Smooth muscle cell (in vitro differentiated cells): Measurements from ENCODE around the gene COL25A1. TPM values are rescaled to one million over a fixed set of nuclear protein-coding genes. Genes with fewer than 3 reads are reported as not detected.
"Not testable (repeated sequence)": the region's sequence is repeated elsewhere in the genome, so short reads cannot be mapped to it uniquely, and the experiment has no call there.

Source experiments
- DNase-seq: peaks from one replicate; lab custom pipeline; 2025; ENCODE audit not compliant: unreplicated experiment; lab: John Stamatoyannopoulos, UW
- H2AFZ ChIP-seq: fragments of 200-600 bp; sonication (generic); 2 replicates; pipeline ENCODE4 v1.6.0; 2016; ENCODE audit warnings: antibody characterized with exemption, low read depth, mild to moderate bottlenecking
- H3F3A ChIP-seq: fragments of 200-600 bp; sonication (generic); 2 replicates; pipeline ENCODE4 v1.6.0; 2017; ENCODE audit warnings: antibody characterized with exemption, low read depth
- H3K27ac ChIP-seq: fragments of 200-600 bp; sonication (generic); 2 replicates; pipeline ENCODE4 v1.5.1; 2016; ENCODE audit warnings: low read depth, mild to moderate bottlenecking
- H3K27me3 ChIP-seq: fragments of 200-600 bp; sonication (generic); 2 replicates; pipeline ENCODE4 v1.6.1; 2016; ENCODE audit warnings: low read depth, mild to moderate bottlenecking
- H3K36me3 ChIP-seq: fragments of 200-600 bp; sonication (generic); 2 replicates; pipeline ENCODE4 v1.5.1; 2016; ENCODE audit warnings: low read depth
- H3K4me1 ChIP-seq: fragments of 200-600 bp; sonication (generic); 2 replicates; pipeline ENCODE4 v1.5.1; 2016; ENCODE audit warnings: low read depth
- H3K4me2 ChIP-seq: fragments of 200-600 bp; sonication (generic); 2 replicates; pipeline ENCODE4 v1.6.0; 2016; ENCODE audit warnings: mild to moderate bottlenecking
- H3K4me3 ChIP-seq: fragments of 200-600 bp; sonication (generic); 2 replicates; pipeline ENCODE4 v1.5.1; 2016; ENCODE audit warnings: mild to moderate bottlenecking
- H3K79me2 ChIP-seq: fragments of 200-600 bp; sonication (generic); 2 replicates; pipeline ENCODE4 v1.6.0; 2016; ENCODE audit warnings: low read depth, mild to moderate bottlenecking
- H3K9ac ChIP-seq: fragments of 200-600 bp; sonication (generic); 2 replicates; pipeline ENCODE4 v1.6.0; 2016; ENCODE audit warnings: low read depth
- H3K9me3 ChIP-seq: fragments of 200-600 bp; sonication (generic); replicated peaks from 2 replicates; pipeline ENCODE4 v1.5.1; 2016; ENCODE audit warnings: low read depth
- H4K20me1 ChIP-seq: fragments of 200-600 bp; sonication (generic); 2 replicates; pipeline ENCODE4 v1.6.0; 2016; ENCODE audit warnings: low read depth
- WGBS: methylation state at CpG from one replicate; pipeline ENCODE4 v1.1.7; 2016; ENCODE audit warnings: low lambda C conversion rate; 5-methylcytosine and 5-hydroxymethylcytosine counted together
- polyA plus RNA-seq: library from polyadenylated mRNA; unstranded; fragments of >200 nt; fragmentation: Nextera tagmentation; extraction: Ambion mirVana; gene quantifications from 2 replicates; pipeline ENCODE4 v1.2.1, GENCODE V29; 2016
- total RNA-seq: library from RNA; depleted of rRNA; stranded (reverse); fragments of >200 nt; gene quantifications from 2 replicates; pipeline ENCODE4 v1.2.3, GENCODE V29; 2014
- TF ChIP-seq, protein P1 (sequence below): fragments of 200-600 bp; sonication (generic); IDR thresholded peaks from 2 replicates; pipeline ENCODE4 v1.5.1; 2017; ENCODE audit warnings: borderline replicate concordance, mild to moderate bottlenecking, antibody characterized with exemption; ENCODE audit not compliant: insufficient read depth, poor library complexity, severe bottlenecking

The COL25A1 gene
- total and polyA plus RNA-seq, 2 experiments from 2014 or later = 2.9 to 4.7 TPM

DNA sequence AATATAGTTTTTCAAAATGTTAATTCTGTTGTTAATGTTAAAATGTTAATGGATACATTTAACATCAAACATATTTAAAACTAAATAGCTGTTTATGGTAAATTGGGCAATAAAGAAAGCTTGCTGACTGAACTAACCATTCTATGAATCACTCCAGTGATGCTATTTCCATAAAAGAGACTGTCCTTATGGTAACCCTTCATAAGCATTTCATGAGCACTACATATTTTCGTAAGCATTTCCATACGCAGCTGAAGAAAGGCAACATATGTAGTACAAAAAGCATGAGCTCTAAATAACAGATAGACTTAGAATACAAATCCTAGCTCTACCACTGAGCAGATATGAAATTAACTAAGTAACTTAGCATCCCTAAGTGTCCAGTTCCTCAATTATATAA lies 188.9 kb downstream of the COL25A1 start:
- Histone ChIP-seq H3F3A (no peaks in the 10 kb centered on the region), H3K36me3 (no peaks in the 10 kb centered on the region), H3K9ac (no peak overlapping the region), H2AFZ (no peak overlapping the region), H3K9me3 (no peaks in the 10 kb centered on the region), H3K4me1 (no peaks in the 10 kb centered on the region), H3K27ac (peak overlapping the region; percentile 53), H3K27me3 (no peaks in the 10 kb centered on the region), H3K79me2 (no peaks in the 10 kb centered on the region), H4K20me1 (no peaks in the 10 kb centered on the region), H3K4me2 (peak overlapping the region; percentile 65), H3K4me3 (no peak overlapping the region)
- TF ChIP-seq, protein P1, sequence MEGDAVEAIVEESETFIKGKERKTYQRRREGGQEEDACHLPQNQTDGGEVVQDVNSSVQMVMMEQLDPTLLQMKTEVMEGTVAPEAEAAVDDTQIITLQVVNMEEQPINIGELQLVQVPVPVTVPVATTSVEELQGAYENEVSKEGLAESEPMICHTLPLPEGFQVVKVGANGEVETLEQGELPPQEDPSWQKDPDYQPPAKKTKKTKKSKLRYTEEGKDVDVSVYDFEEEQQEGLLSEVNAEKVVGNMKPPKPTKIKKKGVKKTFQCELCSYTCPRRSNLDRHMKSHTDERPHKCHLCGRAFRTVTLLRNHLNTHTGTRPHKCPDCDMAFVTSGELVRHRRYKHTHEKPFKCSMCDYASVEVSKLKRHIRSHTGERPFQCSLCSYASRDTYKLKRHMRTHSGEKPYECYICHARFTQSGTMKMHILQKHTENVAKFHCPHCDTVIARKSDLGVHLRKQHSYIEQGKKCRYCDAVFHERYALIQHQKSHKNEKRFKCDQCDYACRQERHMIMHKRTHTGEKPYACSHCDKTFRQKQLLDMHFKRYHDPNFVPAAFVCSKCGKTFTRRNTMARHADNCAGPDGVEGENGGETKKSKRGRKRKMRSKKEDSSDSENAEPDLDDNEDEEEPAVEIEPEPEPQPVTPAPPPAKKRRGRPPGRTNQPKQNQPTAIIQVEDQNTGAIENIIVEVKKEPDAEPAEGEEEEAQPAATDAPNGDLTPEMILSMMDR = no peak
- no peak for DNase-seq
- 33% methylated on average over 2 of the region's 2 CpGs for WGBS

DNA sequence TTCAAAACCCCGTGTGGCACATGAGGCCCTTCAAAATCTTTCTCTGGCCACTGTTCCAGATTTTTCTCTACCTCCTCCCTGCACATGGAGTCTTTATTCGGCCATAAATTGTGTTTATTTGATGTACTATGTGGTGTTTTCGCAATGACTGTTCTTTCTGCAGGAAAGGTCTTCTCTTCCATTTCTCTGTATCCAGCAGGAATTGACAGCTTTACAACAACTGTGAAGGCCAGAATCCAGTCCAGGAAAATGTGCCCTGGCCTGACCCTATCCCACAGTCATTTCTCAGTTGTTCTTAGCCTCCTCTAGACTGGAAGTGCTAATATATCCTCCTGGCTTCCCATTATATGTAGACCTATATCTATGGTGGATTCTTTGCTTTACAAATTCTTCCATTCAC lies 191.4 kb downstream of the COL25A1 start:
- no peaks in the 10 kb centered on the region for H3K36me3 ChIP-seq
- no peaks in the 10 kb centered on the region for H4K20me1 ChIP-seq
- TF ChIP-seq, protein P1 = no peak
- 90% methylated on average over 3 of the region's 3 CpGs for WGBS
- no peaks in the 10 kb centered on the region for H3K27me3 ChIP-seq
- H3K79me2 ChIP-seq = no peaks in the 10 kb centered on the region
- H3K4me3 ChIP-seq = no peak overlapping the region
- H3K4me2 ChIP-seq = no peak overlapping the region
- H3K9ac ChIP-seq = no peak overlapping the region
- H2AFZ ChIP-seq = no peak overlapping the region
- no peaks in the 10 kb centered on the region for H3K4me1 ChIP-seq
- DNase-seq = no peak
- H3K9me3 ChIP-seq = no peaks in the 10 kb centered on the region
- no peak overlapping the region for H3K27ac ChIP-seq
- no peaks in the 10 kb centered on the region for H3F3A ChIP-seq

DNA sequence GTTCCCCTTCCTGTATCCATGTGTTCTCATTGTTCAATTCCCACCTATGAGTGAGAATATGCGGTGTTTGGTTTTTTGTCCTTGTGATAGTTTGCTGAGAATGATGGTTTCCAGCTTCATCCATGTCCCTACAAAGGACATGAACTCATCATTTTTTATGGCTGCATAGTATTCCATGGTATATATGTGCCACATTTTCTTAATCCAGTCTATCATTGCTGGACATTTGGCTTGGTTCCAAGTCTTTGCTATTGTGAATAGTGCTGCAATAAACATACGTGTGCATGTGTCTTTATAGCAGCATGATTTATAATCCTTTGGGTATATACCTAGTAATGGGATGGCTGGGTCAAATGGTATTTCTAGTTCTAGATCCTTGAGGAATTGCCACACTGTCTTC lies 194.2 kb downstream of the COL25A1 start:
- not testable (repeated sequence) for H3K4me1 ChIP-seq, H3K9ac ChIP-seq, H3K36me3 ChIP-seq, H3K4me3 ChIP-seq, H3K9me3 ChIP-seq, H3K27ac ChIP-seq, H2AFZ ChIP-seq, H4K20me1 ChIP-seq, H3K4me2 ChIP-seq, H3K27me3 ChIP-seq, H3K79me2 ChIP-seq, H3F3A ChIP-seq, DNase-seq
- WGBS = 95% methylated on average over 2 of the region's 2 CpGs

DNA sequence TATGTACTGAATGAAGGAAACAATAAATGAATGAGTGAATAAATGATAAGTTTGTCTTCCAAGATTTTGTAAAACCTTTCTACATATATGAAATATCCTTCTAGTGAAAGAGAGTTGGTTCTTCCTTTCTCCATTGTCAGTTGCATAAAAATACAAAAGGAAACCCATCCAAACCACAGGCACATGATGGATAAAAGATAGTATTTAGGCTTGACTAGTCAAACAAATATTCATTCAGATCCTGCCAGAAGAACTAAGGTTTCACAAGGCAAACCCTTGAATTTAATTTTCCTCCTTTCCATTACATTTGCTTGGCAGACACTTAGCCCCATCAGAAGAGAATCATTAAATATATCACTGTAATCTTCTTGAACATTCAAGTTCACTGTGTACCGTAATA lies 208.4 kb downstream of the COL25A1 start:
- 95% methylated on average over 1 of the region's 1 CpG for WGBS
- Histone ChIP-seq H3K9me3 (no peaks in the 10 kb centered on the region), H3K27me3 (peaks cover 10% of the 10 kb centered on the region), H4K20me1 (no peaks in the 10 kb centered on the region), H3F3A (no peaks in the 10 kb centered on the region), H3K27ac (no peak overlapping the region), H3K9ac (no peak overlapping the region), H3K4me1 (no peaks in the 10 kb centered on the region), H3K79me2 (no peaks in the 10 kb centered on the region), H3K4me3 (no peak overlapping the region), H3K4me2 (no peak overlapping the region), H2AFZ (no peak overlapping the region), H3K36me3 (no peaks in the 10 kb centered on the region)
- no peak for DNase-seq
- TF ChIP-seq, protein P1 = no peak
